Iris pigment epithelial cell (primary cell): Measurements from ENCODE around the gene SLC25A36.
"Not testable (repeated sequence)": the region's sequence is repeated elsewhere in the genome, so short reads cannot be mapped to it uniquely, and the experiment has no call there.

Source experiments
- DNase-seq: peaks from one replicate; pipeline ENCODE4 v3.0.0-alpha.2; 2011; ENCODE audit warnings: low read depth

Gene SLC25A36

GRCh38 chr3:140931801-140932200 is 9.8 kb upstream of the SLC25A36 start:
- DNase-seq = peak; percentile 34

DNA sequence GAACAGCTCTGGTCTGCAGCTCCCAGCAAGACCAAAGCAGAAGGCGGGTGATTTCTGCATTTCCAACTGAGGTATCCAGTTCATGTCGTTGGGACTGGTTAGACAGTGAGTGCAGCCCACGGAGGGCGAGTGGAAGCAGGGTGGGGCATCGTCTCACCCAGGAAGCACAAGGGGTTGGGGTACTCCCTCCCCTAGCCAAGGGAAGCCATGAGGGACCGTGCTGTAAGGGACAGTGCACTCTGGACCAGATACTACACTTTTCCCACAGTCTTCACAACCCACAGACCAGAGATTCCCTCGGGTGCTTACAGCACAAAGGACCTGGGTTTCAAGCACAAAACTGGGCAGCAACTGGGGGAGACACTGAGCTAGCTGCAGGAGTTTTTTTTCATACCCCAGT is 8.5 kb upstream of the SLC25A36 start:
- no peak for DNase-seq

DNA sequence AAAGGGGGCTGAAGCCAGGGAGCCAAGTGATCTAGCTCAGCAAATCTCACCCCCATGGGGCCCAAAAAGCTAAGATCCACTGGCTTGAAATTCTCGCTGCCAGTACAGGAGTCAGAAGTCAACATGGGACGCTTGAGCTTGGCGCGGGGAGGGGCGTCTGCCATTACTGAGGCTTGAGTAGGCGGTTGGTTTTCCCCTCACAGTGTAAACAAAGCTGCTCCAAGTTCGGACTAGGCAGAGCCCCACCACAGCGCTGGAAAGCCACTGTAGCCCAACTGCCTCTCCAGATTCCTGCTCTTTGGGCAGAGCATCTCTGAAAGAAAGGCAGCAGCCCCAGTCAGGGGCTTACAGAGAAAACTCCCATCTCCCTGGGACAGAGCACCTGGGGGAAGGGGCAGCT is 8.1 kb upstream of the SLC25A36 start:
- DNase-seq = no peak

GRCh38 chr3:140939305-140939704 is 2.3 kb upstream of the SLC25A36 start:
- DNase-seq = not testable (repeated sequence)

DNA sequence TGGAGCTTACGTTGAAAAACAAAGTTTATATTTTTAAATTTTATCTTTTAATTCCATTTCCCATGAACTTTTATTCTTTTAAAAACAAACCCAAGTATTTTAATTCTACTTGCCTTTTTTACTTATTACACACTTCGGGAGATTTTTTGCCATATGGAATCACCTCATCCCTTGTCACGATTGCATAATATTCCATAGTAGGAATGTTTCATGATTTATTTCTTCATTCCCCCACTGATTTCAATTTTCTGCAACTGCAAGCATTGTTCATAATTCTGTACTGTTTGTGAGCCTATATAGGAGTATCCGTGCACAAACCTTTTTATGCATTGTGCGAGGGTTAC is 574 bp upstream of the SLC25A36 start:
- no peak for DNase-seq

DNA sequence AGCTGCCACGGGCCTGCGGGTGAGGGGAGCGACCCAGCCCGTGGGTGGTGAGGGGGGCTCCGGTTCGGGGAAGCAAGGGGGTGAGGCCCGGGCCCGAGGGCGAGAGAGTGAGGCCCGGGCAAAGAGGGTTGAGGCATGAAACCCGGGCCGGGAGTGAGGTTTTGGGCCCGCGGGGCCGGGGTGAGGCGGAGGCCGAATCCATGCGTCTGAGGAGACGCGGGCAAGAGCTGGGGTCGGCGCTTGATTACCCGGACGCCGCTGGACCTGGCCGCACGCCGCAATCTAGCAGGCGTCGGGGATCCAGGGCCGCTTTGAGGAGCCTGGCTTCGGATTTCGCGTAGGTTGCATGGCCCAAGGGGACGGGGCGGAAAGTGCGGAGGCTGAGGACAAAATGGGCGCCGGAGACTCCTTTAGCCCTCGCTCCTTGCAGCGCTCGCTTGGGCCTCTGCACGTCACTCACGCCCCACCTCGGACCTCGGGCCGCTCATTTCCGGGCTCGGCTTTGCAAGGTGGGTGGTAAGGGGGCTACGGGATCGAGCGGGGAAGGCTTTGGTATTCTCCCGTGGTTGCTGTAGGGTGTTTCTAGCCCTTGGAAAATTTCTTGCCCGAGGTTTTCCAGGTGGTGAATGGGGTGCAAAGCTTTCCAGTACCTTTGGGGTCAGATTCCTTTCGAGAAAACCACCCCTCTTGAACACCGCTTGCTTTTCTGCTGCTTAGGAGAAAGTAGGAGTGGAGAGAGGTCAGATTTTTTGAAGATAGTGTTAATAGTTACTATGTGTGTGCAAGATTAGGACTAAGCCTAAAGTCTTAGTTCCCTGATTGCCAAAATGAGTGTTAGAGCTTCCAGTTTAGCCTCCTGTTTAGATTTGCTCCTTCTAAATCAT is 827 bp downstream of the SLC25A36 start:
- peak; percentile 59 for DNase-seq

GRCh38 chr3:140943781-140944552 is 2.3 kb downstream of the SLC25A36 start:
- DNase-seq = no peak

- DNase-seq = no peak
Observed at GRCh38 chr3:140948460-140949249, 7.0 kb downstream of the SLC25A36 start.

DNA sequence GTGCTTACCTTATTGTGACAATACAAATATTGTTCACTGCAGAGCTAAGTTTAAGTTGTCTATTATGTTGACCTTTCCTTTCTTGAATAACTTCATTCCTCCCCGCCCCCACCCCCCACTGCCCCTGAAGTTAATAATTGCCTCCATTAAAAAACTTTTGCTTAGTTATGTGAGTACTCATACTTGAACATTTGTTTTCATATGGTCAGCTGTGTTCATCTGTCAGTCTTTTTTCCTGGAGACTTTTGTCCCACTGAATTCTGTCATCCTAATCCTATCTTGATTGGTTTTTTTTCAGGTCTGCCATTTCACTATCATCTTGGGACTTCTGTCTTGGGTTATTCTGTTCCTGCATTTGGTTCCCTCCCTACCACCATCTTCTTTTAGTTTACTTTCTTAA is 8.5 kb downstream of the SLC25A36 start:
- no peak for DNase-seq

- DNase-seq = no peak
Observed at GRCh38 chr3:140950863-140951262, 9.2 kb downstream of the SLC25A36 start.

DNA sequence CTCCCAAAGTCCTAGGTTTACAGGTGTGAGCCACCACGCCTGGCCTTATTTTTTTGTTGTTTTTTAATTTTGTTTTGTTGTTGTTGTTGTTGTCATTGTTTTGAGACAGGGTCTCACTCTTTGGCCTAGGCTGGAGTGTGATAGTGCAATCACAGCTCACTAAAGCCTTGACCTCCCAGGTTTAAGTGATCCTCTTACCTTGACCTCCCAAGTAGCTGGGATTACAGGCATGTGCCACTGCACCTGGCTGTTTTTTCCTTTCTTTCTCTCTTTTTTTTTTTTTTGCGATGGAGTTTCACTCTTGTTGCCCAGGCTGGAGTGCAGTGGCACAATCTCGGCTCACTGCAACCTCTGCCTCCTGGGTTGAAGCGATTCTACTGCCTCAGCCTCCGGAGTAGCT is 10.1 kb downstream of the SLC25A36 start:
- not testable (repeated sequence) for DNase-seq

DNA sequence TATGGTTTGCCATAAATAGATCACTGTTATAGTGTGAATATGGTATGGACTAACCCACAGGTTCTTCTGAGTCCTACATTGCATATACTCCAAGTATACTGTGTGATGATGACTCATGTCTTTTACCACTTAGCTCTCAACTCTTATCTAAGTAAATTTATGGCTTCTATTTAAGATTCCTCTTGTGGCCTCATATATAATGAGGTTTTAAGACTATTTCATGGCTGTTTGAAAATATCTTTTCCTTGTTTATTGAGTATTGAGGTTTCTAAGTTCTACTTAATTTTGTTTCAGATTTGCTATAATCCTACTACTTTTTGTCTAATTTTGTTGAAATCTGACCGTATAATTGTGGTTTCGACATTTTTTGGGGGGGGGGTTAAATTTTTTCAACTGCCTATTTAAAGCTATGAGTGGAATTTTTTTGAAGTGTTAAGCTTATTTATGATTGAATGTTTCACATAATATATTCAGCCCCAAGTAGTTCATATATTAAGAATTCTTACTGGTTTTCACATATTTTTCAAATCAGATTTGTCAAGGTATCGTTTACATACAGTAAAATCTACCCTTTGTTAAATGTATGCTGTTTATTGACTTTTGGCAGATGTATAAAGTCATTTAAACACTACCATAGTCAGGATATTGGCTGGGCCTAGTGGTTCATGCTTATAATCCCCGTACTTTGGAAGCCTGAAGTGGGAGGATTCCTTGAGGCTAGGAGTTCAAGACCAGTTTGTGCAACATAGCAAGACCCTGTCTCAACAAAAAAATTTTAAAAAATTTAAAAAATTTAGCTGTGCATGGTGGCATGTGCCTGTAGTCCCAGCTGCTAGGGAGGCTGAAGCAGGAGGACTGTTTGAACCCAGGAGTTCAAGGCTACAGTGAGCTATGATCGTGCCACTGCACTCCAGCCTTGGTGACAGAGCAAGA is 11.7 kb downstream of the SLC25A36 start:
- peak; percentile 81 for DNase-seq

- DNase-seq = no peak
Observed at GRCh38 chr3:140954576-140954975, 12.9 kb downstream of the SLC25A36 start.

- DNase-seq = no peak
Observed at GRCh38 chr3:140955645-140956044, 14.0 kb downstream of the SLC25A36 start.

DNA sequence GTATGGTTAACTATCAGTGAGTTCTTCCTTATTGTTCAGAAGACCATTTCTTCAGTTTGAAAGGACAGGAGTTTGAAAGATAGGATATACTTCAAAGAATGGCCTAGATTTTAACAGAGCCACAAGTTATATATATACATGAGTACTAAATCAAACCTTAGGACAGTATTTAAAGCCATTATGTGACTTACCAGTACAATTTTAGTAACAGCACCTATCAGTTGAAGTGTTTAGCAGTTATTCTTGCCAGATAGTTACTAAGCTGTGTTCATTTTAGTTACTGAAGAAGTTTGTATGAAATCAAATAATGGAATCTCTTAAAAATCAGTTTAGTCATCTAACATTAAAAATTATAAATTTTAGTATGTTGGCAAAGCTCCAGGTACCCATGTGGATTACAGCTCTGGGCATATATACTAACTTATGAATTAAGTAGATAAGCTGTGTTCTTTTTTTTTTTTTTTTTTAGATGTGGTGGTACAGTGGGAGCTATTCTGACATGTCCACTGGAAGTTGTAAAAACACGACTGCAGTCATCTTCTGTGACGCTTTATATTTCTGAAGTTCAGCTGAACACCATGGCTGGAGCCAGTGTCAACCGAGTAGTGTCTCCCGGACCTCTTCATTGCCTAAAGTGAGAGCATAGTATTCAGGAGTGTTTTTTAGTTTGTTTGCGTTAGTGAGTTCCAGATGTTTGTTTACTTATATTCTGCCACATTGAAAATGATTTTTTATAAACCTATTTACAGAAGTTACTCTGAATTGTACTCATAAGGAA is 14.6 kb downstream of the SLC25A36 start:
- no peak for DNase-seq

- DNase-seq = peak; percentile 27
Observed at GRCh38 chr3:140972833-140973232, 31.2 kb downstream of the SLC25A36 start.

GRCh38 chr3:140974900-140975299 is 33.3 kb downstream of the SLC25A36 start:
- no peak for DNase-seq

DNA sequence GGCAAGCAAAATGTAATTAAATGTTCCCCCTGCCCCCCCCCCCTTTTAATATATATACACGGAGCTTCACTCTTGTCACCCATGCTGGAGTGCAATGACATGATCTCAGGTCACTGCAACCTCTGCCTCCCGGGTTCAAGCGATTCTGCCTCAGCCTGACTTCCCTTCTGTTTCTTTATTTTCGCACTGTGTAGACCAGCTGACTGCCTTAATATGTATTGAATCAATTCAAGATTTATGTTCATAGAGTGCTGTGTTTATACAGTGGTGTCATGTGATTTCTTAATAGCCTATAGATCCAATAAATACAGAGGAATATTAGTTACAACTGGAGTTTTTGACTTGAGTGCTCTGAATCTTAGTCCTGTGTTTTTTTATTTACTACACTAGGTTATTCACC is 39.0 kb downstream of the SLC25A36 start:
- no peak for DNase-seq

- not testable (repeated sequence) for DNase-seq
Observed at GRCh38 chr3:140987792-140988191, 46.2 kb downstream of the SLC25A36 start.

DNA sequence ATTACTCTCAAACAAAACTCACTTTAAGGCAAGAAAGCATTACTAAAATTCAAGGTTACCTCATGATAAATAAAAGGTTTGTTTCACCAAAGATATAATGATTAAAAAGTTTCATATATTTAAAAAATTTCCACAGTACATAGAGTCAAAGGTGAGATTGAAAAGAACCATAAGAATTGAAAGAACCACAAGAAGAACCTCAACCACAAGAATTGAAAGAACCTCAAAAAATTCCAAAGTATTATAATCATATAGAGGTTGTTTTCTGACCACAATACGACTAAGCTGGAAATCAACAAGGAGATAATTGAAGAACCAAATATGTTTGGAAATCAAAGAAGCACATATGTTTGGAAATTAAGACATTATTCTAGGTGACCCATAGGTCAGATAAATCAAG is 52.7 kb downstream of the SLC25A36 start:
- DNase-seq = peak; percentile 31

GRCh38 chr3:140994861-140995260 is 53.2 kb downstream of the SLC25A36 start:
- DNase-seq = not testable (repeated sequence)
